ENCODE data around the gene CPLANE1.

DNA sequence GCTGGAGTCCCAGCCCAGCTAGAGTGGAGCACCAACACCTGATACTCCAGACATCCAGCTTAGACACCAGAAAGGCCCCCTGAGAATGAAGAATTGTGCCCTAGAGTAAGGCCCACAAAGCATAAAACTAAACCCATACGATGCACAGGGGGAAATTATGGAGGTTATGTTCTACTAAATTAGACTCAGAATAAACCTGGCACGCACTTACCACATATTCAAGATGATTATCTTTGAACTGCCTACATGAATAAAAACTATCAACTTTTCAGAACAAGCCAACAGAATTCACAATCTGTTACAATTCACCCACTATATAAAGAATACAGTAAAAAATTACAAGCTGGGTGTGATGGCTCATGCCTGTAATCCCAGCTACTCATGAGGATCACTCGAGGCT is 168.5 kb downstream of the CPLANE1 start:
- no peak for TF ChIP-seq CTCF (IDR thresholded peaks at IDR 0.05)
- no peak for TF ChIP-seq POLR2A (IDR thresholded peaks at IDR 0.05)
